Measurements from ENCODE around the gene SMR3A. TPM values are rescaled to one million over a fixed set of nuclear protein-coding genes. Genes with fewer than 3 reads are reported as not detected.

Gene SMR3A
- total and polyA plus RNA-seq, 2 of the 4 experiments (the other 2 are of a cell fraction): not detected

DNA sequence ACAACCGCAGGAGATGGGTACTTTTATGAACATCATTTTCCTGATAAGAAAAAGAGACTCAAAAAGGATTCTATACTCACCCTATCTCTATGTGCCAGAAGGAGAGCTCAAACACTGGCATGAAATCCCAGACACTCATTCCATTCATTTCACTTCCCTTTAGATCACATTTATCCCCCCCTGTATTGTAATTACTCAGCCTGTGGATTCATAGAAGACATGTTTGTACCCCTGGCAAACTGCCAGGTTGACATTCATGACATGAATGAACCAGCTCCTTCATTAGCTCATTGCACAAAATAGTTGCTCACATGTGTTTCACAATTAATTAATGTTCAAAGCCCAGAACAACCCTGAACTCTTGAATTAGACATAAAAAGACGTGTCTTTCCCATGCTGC, 4.9 kb downstream of the SMR3A start:
- POLR2A ChIA-PET (ENCODE audit: unreplicated experiment): no interaction called here

More for the DNA sequence above, 4.9 kb downstream of the SMR3A start:
- Histone ChIP-seq H3K56ac (ENCODE audit: extremely low read depth, insufficient read depth, low read length) (no peak overlapping the region), H2AK5ac (ENCODE audit: low read depth, low read length) (no peak overlapping the region), H4K5ac (ENCODE audit: low read depth, low read length) (no peak overlapping the region), H2BK120ac (ENCODE audit: low read depth, low read length) (no peak overlapping the region), H4K8ac (ENCODE audit: low read depth in 2 of 2, low read length in 2 of 2) (no peak overlapping the region), H3K4me2 (ENCODE audit: low read depth, low read length) (no peak overlapping the region), H3K27me3 (ENCODE audit: control insufficient read depth, insufficient read depth, low read length) (no peaks in the 10 kb centered on the region), H4K91ac (ENCODE audit: insufficient read depth, low read depth, low read length) (no peak overlapping the region), H2BK20ac (ENCODE audit: low read depth, low read length) (no peak overlapping the region), H2BK5ac (ENCODE audit: low read depth, low read length, poor library complexity, severe bottlenecking) (no peak overlapping the region), H3K36me3 (ENCODE audit: control insufficient read depth, insufficient read depth, low read length) (no peaks in the 10 kb centered on the region), H3K18ac (ENCODE audit: low read depth, low read length) (no peak overlapping the region), H3K23ac (ENCODE audit: low read depth, low read length) (no peak overlapping the region), H3K9ac (ENCODE audit: low read depth, low read length) (no peak overlapping the region), H3K27ac (ENCODE audit: insufficient read depth, low read length) (no peak overlapping the region), H3K14ac (replicated peaks; ENCODE audit: low read depth, low read length) (no peak overlapping the region), H3K4me3 (ENCODE audit: insufficient read depth, low read depth, low read length) (no peak overlapping the region), H4K20me1 (ENCODE audit: insufficient read depth, low read length) (no peaks in the 10 kb centered on the region), H2AK9ac (replicated peaks; ENCODE audit: low read depth, low read length, poor library complexity) (no peak overlapping the region), H3K4me1 (ENCODE audit: control insufficient read depth, insufficient read depth, low read length) (no peaks in the 10 kb centered on the region), H3K9me1 (ENCODE audit: insufficient read depth, low read length) (no peaks in the 10 kb centered on the region), H3K79me1 (ENCODE audit: low read depth in 1 of 2, low read length in 2 of 2) (no peaks in the 10 kb centered on the region), H2AFZ (replicated peaks; ENCODE audit: low read length, poor library complexity) (no peak overlapping the region), H3K4ac (ENCODE audit: low read depth, low read length) (no peak overlapping the region), H2BK15ac (ENCODE audit: low read depth, low read length) (no peak overlapping the region), H3K9me3 (ENCODE audit: control insufficient read depth, insufficient read depth, low read length) (no peaks in the 10 kb centered on the region)
- TF ChIP-seq CHD1 (IDR thresholded peaks at IDR 0.05; ENCODE audit: low read depth, low read length): no peak
- no peak for TF ChIP-seq USF2 (IDR thresholded peaks at IDR 0.05; ENCODE audit: low read depth, low read length)
- no peak for TF ChIP-seq NFE2L2 (IDR thresholded peaks at IDR 0.05; ENCODE audit: low read depth, low read length)
- no peak for TF ChIP-seq RCOR1 (IDR thresholded peaks at IDR 0.05; ENCODE audit: insufficient replicate concordance, low read length)
- no peak for TF ChIP-seq MAFK (IDR thresholded peaks at IDR 0.05; ENCODE audit: low read depth, low read length)
- TF ChIP-seq POLR2A (IDR thresholded peaks at IDR 0.05; ENCODE audit: low read depth, low read length): no peak
- TF ChIP-seq MXI1 (IDR thresholded peaks at IDR 0.05; ENCODE audit: borderline replicate concordance, low read depth, low read length): no peak
- TF ChIP-seq SMC3 (IDR thresholded peaks at IDR 0.05; ENCODE audit: low read depth, low read length): no peak
- no peak for TF ChIP-seq MAZ (IDR thresholded peaks at IDR 0.05; ENCODE audit: borderline replicate concordance, low read depth, low read length)
- TF ChIP-seq CTCF (conservative IDR thresholded peaks at IDR 0.05; ENCODE audit: low read depth, low read length): no peak
- no peak for TF ChIP-seq RAD21 (IDR thresholded peaks at IDR 0.05; ENCODE audit: low read length)
- TF ChIP-seq RFX5 (IDR thresholded peaks at IDR 0.05; ENCODE audit: low read depth, low read length): no peak
- TF ChIP-seq, protein P1, sequence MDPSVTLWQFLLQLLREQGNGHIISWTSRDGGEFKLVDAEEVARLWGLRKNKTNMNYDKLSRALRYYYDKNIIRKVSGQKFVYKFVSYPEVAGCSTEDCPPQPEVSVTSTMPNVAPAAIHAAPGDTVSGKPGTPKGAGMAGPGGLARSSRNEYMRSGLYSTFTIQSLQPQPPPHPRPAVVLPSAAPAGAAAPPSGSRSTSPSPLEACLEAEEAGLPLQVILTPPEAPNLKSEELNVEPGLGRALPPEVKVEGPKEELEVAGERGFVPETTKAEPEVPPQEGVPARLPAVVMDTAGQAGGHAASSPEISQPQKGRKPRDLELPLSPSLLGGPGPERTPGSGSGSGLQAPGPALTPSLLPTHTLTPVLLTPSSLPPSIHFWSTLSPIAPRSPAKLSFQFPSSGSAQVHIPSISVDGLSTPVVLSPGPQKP (IDR thresholded peaks at IDR 0.05; ENCODE audit: borderline replicate concordance, low read depth, low read length): no peak
- no peak for TF ChIP-seq CEBPB (IDR thresholded peaks at IDR 0.05; ENCODE audit: low read depth, low read length)
- TF ChIP-seq BHLHE40 (IDR thresholded peaks at IDR 0.05; ENCODE audit: low read depth, low read length): no peak
- TF ChIP-seq FOS (IDR thresholded peaks at IDR 0.05; ENCODE audit: low read depth, low read length): no peak
- CTCF ChIA-PET: no interaction called here
- in situ Hi-C loops (cut with MboI; ENCODE audit: low sequenced_read_pairs) (no loop called here), dilution Hi-C loops (cut with HindIII; ENCODE audit: low sequenced_read_pairs, unreplicated experiment) (no loop called here), intact Hi-C loops (cut with micrococcal nuclease) (no loop called here)
- BruUV-seq (replicated peaks): no TSS peak
- ATAC-seq (ENCODE audit: low read depth) (no peak), DNase-seq (no peak)
- WGBS, 2 experiments (ENCODE audit: extremely low coverage in 2 of 2, insufficient read length in 1 of 2): no CpG with 5 or more reads among the region's 2 CpGs

All from IMR-90 (cell line).